SU-DHL-6 (cell line): ENCODE results near the gene MAT2A.

Source experiments
- H2AFZ ChIP-seq: fragments of 200-600 bp; sonication (generic); 2 replicates; pipeline ENCODE4 v1.6.1; 2014; ENCODE audit warnings: low read depth, mild to moderate bottlenecking, moderate library complexity, mixed read lengths, antibody characterized with exemption, low read length; ENCODE audit not compliant: severe bottlenecking
- H3F3A ChIP-seq: fragments of 200-600 bp; shearing (Covaris generic); 2 replicates; pipeline ENCODE4 v1.6.0; 2016; ENCODE audit warnings: antibody characterized with exemption, mild to moderate bottlenecking; ENCODE audit not compliant: insufficient read depth
- H3K27ac ChIP-seq: fragments of 200-600 bp; sonication (generic); 2 replicates; pipeline ENCODE4 v1.5.1; 2016; ENCODE audit warnings: low read depth, mild to moderate bottlenecking, low read length, moderate library complexity, mixed read lengths
- H3K27me3 ChIP-seq: fragments of 200-600 bp; sonication (generic), shearing (Covaris generic); 2 replicates; pipeline ENCODE4 v1.6.0; 2014; ENCODE audit warnings: mild to moderate bottlenecking, low read length
- H3K36me3 ChIP-seq: fragments of 200-600 bp; sonication (generic); 2 replicates; pipeline ENCODE4 v1.6.1; 2014; ENCODE audit warnings: mild to moderate bottlenecking, low read length, mixed read lengths
- H3K4me2 ChIP-seq: fragments of 300-600, 200-600 bp; shearing (Covaris generic), sonication (generic); 2 replicates; pipeline ENCODE4 v1.6.0; 2014; ENCODE audit warnings: low read length, low read depth, mild to moderate bottlenecking; ENCODE audit not compliant: poor library complexity, severe bottlenecking
- H3K4me3 ChIP-seq: fragments of 200-600 bp; sonication (generic); 2 replicates; pipeline ENCODE4 v1.5.1; 2014; ENCODE audit warnings: antibody characterized with exemption, low read length, mild to moderate bottlenecking, mixed read lengths; ENCODE audit not compliant: insufficient read depth, poor library complexity, severe bottlenecking
- H3K79me2 ChIP-seq: fragments of 200-600 bp; sonication (generic); 2 replicates; pipeline ENCODE4 v1.6.1; 2014; ENCODE audit warnings: mild to moderate bottlenecking, low read length, moderate library complexity; ENCODE audit not compliant: insufficient read depth
- H3K9ac ChIP-seq: fragments of 200-600 bp; sonication (generic); 2 replicates; pipeline ENCODE4 v1.7.0; 2014; ENCODE audit warnings: mild to moderate bottlenecking, low read length
- H3K9me2 ChIP-seq: fragments of 200-600 bp; sonication (generic); replicated peaks from 2 replicates; pipeline ENCODE4 v1.6.1; 2014; ENCODE audit warnings: low read length; ENCODE audit not compliant: insufficient read depth
- H3K9me3 ChIP-seq: fragments of 200-600 bp; sonication (generic); 2 replicates; pipeline ENCODE4 v1.6.1; 2014; ENCODE audit warnings: low read length, mixed read lengths; ENCODE audit not compliant: insufficient read depth
- H4K20me1 ChIP-seq: fragments of 200-600 bp; sonication (generic); 2 replicates; pipeline ENCODE4 v1.6.1; 2014; ENCODE audit warnings: low read depth, mild to moderate bottlenecking, antibody characterized with exemption, low read length, moderate library complexity, mixed read lengths
- CTCF ChIP-seq: fragments of 200-600 bp; sonication (generic); IDR thresholded peaks from one replicate; pipeline ENCODE4 v1.5.1; 2017; ENCODE audit warnings: antibody characterized with exemption, mild to moderate bottlenecking, low read length, moderate library complexity; ENCODE audit not compliant: insufficient read depth, poor library complexity, severe bottlenecking
- EZH2phosphoT487 ChIP-seq: fragments of 200-600 bp; sonication (generic), shearing (Covaris generic); conservative IDR thresholded peaks from 2 replicates; pipeline ENCODE4 v1.6.1; 2018; ENCODE audit warnings: mild to moderate bottlenecking, antibody characterized with exemption, low read length, moderate library complexity, mixed read lengths

Gene MAT2A

DNA sequence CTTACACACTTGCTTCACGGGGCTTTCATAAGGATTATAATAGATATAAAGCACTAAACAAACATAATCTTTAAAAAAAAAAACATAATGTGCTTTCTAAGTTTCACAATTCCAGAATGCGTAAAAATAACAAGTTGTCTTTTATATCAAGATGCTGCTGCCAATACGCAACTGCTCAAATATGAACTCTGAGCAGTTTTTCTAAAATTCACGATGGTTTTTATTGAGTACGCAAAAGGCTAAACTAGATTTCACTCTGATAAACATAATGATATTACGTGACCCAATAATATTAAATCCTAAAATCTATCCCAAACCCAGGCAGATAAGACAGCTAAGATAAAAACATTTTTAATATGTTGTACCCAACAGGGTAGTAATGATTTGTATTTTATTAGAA is 24.6 kb upstream of the MAT2A start:
- H3K4me3 ChIP-seq = no peak overlapping the region
- H3K79me2 ChIP-seq = no peaks in the 10 kb centered on the region
- no peaks in the 10 kb centered on the region for H3K9me3 ChIP-seq
- no peaks in the 10 kb centered on the region for H3K9me2 ChIP-seq
- TF ChIP-seq CTCF (no peak), EZH2phosphoT487 (no peak)
- no peaks in the 10 kb centered on the region for H3K27me3 ChIP-seq
- no peaks in the 10 kb centered on the region for H3K36me3 ChIP-seq
- no peak overlapping the region for H3K27ac ChIP-seq
- no peak overlapping the region for H3K4me2 ChIP-seq
- H2AFZ ChIP-seq = no peak overlapping the region
- no peaks in the 10 kb centered on the region for H3F3A ChIP-seq
- no peaks in the 10 kb centered on the region for H4K20me1 ChIP-seq
- no peak overlapping the region for H3K9ac ChIP-seq

- Histone ChIP-seq H3K4me2 (no peak overlapping the region), H3K9ac (no peak overlapping the region), H3K36me3 (no peaks in the 10 kb centered on the region), H3F3A (no peaks in the 10 kb centered on the region), H3K9me2 (no peaks in the 10 kb centered on the region), H3K4me3 (no peak overlapping the region), H3K9me3 (no peaks in the 10 kb centered on the region), H3K27ac (no peak overlapping the region), H3K79me2 (no peaks in the 10 kb centered on the region), H4K20me1 (no peaks in the 10 kb centered on the region), H2AFZ (no peak overlapping the region), H3K27me3 (no peaks in the 10 kb centered on the region)
- TF ChIP-seq EZH2phosphoT487 (no peak), CTCF (no peak)
These were observed 22.1 kb upstream of the MAT2A start for GRCh38 chr2:85516653-85517389.

DNA sequence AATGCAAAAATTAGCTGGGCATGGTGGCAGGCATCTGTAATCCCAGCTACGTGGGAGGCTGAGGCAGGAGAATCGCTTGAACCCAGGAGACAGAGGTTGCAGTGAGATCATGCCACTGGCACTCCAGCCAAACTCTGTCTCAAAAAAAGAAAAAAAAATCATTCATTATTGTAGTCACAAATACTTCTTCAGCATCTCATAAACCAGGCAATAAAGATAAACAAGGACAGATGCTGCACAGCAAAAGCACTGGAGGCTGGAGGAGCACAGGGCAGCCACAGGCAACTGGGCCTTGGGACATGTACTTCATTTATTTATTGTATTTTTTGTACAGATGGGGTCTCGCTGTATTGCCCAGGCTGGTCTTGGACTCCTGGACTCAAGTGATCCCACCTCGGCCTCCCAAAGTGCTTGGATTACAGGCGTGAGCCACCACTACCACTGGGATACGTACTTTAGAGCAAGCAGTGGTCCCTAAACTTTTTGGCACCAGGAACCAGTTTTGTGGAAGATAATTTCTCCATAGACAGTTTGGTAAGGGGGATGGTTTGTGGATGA is 16.8 kb upstream of the MAT2A start:
- TF ChIP-seq EZH2phosphoT487 = no peak
- TF ChIP-seq CTCF = no peak
- no peak overlapping the region for H3K27ac ChIP-seq

More for the DNA sequence above, 16.8 kb upstream of the MAT2A start:
- no peaks in the 10 kb centered on the region for H3K27me3 ChIP-seq
- H4K20me1 ChIP-seq = no peaks in the 10 kb centered on the region
- no peak overlapping the region for H3K4me3 ChIP-seq
- no peak overlapping the region for H3K9ac ChIP-seq
- H3K36me3 ChIP-seq = no peaks in the 10 kb centered on the region
- no peaks in the 10 kb centered on the region for H3K9me2 ChIP-seq
- no peaks in the 10 kb centered on the region for H3K79me2 ChIP-seq
- no peaks in the 10 kb centered on the region for H3K9me3 ChIP-seq
- no peak overlapping the region for H2AFZ ChIP-seq
- no peak overlapping the region for H3K4me2 ChIP-seq
- no peaks in the 10 kb centered on the region for H3F3A ChIP-seq
